ENCODE results near the gene OR4D9.

Gene OR4D9

DNA sequence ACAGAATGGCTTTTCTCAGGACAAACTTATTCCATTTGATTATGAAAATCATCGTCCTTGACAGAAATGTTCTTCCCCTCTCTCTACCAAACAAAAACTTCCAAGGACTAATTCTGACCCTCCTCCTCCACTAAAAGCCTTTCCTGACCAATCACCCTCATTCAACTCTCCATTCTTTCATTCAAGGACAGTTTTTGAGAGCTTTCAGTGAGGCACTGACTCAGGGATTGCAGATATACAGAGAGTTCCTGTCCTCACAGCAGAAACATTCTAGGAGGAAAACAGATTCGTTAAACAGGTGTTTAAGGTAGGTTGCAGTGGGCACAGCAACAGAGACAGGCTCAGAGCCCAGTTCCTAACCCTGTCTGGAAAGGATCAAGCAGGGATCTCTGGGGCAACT lies 41.5 kb downstream of the OR4D9 start:
- no peak for TF ChIP-seq EP300 (IDR thresholded peaks at IDR 0.05; ENCODE audit: borderline replicate concordance)
- no peak for TF ChIP-seq RAD21 (IDR thresholded peaks at IDR 0.05; ENCODE audit: low read depth)
- TF ChIP-seq YY1 (IDR thresholded peaks at IDR 0.05; ENCODE audit: low read depth): no peak
- TF ChIP-seq CREB1 (IDR thresholded peaks at IDR 0.05; ENCODE audit: low read depth): no peak
- TF ChIP-seq FOXM1 (IDR thresholded peaks at IDR 0.05; ENCODE audit: borderline replicate concordance, low read depth): no peak
- TF ChIP-seq, protein P1, sequence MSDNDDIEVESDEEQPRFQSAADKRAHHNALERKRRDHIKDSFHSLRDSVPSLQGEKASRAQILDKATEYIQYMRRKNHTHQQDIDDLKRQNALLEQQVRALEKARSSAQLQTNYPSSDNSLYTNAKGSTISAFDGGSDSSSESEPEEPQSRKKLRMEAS (IDR thresholded peaks at IDR 0.05): no peak

DNA sequence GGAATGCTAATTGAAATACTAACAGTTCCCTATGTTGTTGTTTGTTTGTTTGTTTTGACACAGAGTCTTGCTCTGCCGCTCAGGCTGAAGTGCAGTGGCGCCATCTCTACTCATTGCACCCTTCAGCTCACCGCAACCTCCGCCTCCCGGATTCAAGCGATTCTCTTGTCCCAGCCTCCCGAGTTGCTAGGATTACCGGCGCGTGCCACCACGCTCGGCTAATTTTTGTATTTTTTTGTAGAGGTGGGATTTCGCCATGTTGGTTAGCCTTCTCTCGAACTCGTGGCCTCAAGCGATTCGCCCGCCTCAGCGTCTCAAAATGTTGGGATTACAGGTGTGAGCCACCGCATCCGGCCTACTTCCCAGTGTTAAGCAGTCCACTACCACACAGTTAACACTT lies 42.0 kb downstream of the OR4D9 start:
- TF ChIP-seq, protein P1 (IDR thresholded peaks at IDR 0.05): no peak
- no peak for TF ChIP-seq TCF12 (IDR thresholded peaks at IDR 0.05; ENCODE audit: low read depth)
- TF ChIP-seq ZBTB7A (IDR thresholded peaks at IDR 0.05; ENCODE audit: low read depth): no peak

DNA sequence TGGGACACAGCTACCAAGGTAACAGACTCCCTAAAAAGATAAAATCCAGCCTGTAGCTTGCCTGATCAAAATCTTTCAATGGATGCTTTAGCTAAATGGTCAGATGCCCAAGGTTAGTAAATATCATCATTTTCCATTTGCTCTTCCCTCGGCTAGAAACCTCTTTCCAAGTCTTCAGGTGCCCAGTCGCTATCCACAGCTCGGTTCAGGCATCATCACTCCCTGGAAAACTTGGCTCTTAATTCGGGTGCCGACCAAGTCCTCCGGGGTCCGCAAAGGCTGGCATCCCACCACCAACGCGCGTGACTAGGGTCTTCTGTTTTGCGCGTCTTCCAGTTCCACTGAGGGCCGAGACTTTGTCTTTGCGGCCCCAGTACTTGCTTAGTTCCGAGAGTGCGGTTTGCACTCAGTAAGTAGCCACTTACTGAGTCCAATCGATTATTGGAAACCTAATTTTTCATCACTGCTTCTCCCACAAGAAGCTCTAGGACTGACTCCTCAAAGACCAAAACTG lies 44.3 kb downstream of the OR4D9 start:
- TF ChIP-seq, protein P2, sequence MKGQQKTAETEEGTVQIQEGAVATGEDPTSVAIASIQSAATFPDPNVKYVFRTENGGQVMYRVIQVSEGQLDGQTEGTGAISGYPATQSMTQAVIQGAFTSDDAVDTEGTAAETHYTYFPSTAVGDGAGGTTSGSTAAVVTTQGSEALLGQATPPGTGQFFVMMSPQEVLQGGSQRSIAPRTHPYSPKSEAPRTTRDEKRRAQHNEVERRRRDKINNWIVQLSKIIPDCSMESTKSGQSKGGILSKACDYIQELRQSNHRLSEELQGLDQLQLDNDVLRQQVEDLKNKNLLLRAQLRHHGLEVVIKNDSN (IDR thresholded peaks at IDR 0.05): no peak
- TF ChIP-seq YY1 (IDR thresholded peaks at IDR 0.05; ENCODE audit: low read depth) (no peak), FOXM1 (IDR thresholded peaks at IDR 0.05; ENCODE audit: borderline replicate concordance, low read depth) (no peak), RAD21 (IDR thresholded peaks at IDR 0.05; ENCODE audit: low read depth) (no peak), EP300 (IDR thresholded peaks at IDR 0.05; ENCODE audit: borderline replicate concordance) (no peak), EGR1 (IDR thresholded peaks at IDR 0.05) (no peak), ZBTB7A (IDR thresholded peaks at IDR 0.05; ENCODE audit: low read depth) (no peak), TEAD4 (IDR thresholded peaks at IDR 0.05) (no peak), CREB1 (IDR thresholded peaks at IDR 0.05; ENCODE audit: low read depth) (no peak)
- TF ChIP-seq, protein P3, sequence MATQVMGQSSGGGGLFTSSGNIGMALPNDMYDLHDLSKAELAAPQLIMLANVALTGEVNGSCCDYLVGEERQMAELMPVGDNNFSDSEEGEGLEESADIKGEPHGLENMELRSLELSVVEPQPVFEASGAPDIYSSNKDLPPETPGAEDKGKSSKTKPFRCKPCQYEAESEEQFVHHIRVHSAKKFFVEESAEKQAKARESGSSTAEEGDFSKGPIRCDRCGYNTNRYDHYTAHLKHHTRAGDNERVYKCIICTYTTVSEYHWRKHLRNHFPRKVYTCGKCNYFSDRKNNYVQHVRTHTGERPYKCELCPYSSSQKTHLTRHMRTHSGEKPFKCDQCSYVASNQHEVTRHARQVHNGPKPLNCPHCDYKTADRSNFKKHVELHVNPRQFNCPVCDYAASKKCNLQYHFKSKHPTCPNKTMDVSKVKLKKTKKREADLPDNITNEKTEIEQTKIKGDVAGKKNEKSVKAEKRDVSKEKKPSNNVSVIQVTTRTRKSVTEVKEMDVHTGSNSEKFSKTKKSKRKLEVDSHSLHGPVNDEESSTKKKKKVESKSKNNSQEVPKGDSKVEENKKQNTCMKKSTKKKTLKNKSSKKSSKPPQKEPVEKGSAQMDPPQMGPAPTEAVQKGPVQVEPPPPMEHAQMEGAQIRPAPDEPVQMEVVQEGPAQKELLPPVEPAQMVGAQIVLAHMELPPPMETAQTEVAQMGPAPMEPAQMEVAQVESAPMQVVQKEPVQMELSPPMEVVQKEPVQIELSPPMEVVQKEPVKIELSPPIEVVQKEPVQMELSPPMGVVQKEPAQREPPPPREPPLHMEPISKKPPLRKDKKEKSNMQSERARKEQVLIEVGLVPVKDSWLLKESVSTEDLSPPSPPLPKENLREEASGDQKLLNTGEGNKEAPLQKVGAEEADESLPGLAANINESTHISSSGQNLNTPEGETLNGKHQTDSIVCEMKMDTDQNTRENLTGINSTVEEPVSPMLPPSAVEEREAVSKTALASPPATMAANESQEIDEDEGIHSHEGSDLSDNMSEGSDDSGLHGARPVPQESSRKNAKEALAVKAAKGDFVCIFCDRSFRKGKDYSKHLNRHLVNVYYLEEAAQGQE (IDR thresholded peaks at IDR 0.05; ENCODE audit: low read depth): no peak
- TF ChIP-seq, protein P1 (IDR thresholded peaks at IDR 0.05): no peak

DNA sequence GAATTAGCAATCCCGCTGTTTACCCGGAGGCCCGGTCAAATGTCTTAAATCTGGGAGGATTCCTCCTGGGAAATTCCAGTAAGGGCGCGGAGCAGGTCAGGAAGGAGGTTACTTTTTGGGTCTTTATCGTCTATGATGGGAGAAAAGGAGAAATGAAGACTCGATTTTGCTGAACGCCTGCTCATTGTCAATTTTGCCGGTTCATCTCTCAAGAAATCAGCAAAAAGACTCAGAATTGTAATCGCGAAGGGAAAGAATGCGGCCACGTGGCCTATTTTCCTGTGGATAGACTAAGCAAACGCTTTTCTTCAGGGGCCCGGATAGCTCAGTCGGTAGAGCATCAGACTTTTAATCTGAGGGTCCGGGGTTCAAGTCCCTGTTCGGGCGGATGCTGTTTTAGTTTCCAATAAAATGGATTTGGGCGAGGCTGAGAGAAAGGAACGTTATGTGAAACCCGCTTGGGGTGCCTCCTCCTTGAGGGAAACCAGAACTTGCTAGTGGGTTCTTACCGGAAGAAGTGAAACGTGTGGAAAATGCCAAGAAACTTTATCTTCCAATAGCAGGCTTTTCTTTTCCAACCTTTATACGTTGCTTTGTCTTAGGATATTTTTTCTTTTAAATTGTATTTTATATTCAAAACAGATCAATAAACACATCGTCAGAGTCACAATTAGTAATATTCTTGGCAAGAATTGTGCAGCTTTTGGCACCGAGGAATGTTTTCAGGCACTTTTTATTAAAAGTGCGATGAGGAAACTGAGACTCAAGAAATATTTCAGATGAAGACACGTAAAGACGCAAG lies 45.0 kb downstream of the OR4D9 start:
- TF ChIP-seq, protein P1 (IDR thresholded peaks at IDR 0.05): peak; percentile 81
- TF ChIP-seq CREB1 (IDR thresholded peaks at IDR 0.05; ENCODE audit: low read depth) (no peak), TEAD4 (IDR thresholded peaks at IDR 0.05) (peak; percentile 93), EP300 (IDR thresholded peaks at IDR 0.05; ENCODE audit: borderline replicate concordance) (no peak), CEBPB (IDR thresholded peaks at IDR 0.05) (no peak), NFIC (IDR thresholded peaks at IDR 0.05) (0 out of 2 replicates have a peak, but pooled peaks have one; percentile 10), RAD21 (IDR thresholded peaks at IDR 0.05; ENCODE audit: low read depth) (no peak), TAF1 (IDR thresholded peaks at IDR 0.05; ENCODE audit: low read depth) (no peak), YY1 (IDR thresholded peaks at IDR 0.05; ENCODE audit: low read depth) (no peak), EGR1 (IDR thresholded peaks at IDR 0.05) (no peak), TCF12 (IDR thresholded peaks at IDR 0.05; ENCODE audit: low read depth) (no peak), ZBTB7A (IDR thresholded peaks at IDR 0.05; ENCODE audit: low read depth) (no peak), FOXM1 (IDR thresholded peaks at IDR 0.05; ENCODE audit: borderline replicate concordance, low read depth) (no peak)
- TF ChIP-seq, protein P3 (IDR thresholded peaks at IDR 0.05; ENCODE audit: low read depth): no peak
- TF ChIP-seq, protein P2 (IDR thresholded peaks at IDR 0.05): peak; percentile 81

DNA sequence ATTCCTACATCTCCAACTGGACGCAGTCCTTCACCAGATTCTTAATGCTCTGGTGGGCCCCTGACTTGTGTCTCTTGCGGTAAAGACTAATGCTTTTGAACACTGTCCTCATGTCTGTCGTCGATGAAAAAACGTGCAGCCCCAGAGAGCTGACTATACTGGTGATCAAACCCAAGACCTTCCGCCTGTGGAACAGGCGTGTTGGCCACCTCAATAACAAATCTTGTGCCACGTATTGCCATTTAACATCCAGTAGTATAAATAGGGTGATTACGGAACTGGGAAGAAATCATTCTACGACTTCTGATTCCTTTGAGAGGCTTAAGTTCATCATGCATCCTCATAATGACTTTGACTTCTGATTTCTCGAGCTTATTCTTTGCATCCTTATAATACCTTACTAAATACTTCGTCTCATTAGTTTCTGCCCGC lies 45.6 kb downstream of the OR4D9 start:
- TF ChIP-seq EGR1 (IDR thresholded peaks at IDR 0.05) (no peak), ZBTB7A (IDR thresholded peaks at IDR 0.05; ENCODE audit: low read depth) (no peak), TEAD4 (IDR thresholded peaks at IDR 0.05) (no peak)

All from Ishikawa (cell line).